KMS-11 (cell line): ENCODE results near the gene RPTOR.

Source experiments
- H2AFZ ChIP-seq: fragments of 200-600 bp; sonication (generic); 2 replicates; pipeline ENCODE4 v1.6.1; 2016; ENCODE audit warnings: antibody characterized with exemption, mixed run types, low read depth
- H3K27ac ChIP-seq: fragments of 200-600 bp; sonication (generic); 2 replicates; pipeline ENCODE4 v1.6.1; 2016; ENCODE audit warnings: mild to moderate bottlenecking, mixed run types
- H3K27me3 ChIP-seq: fragments of 200-600 bp; sonication (generic); 2 replicates; pipeline ENCODE4 v1.6.1; 2017; ENCODE audit warnings: mild to moderate bottlenecking, low read depth, mixed run types, moderate library complexity; ENCODE audit not compliant: insufficient read depth
- H3K36me3 ChIP-seq: fragments of 200-600 bp; sonication (generic); 2 replicates; pipeline ENCODE4 v1.6.1; 2017; ENCODE audit warnings: mild to moderate bottlenecking, mixed run types; ENCODE audit not compliant: insufficient read depth
- H3K4me1 ChIP-seq: fragments of 200-600 bp; sonication (generic); 2 replicates; pipeline ENCODE4 v1.6.1; 2016; ENCODE audit warnings: mild to moderate bottlenecking, low read depth, mixed run types; ENCODE audit not compliant: poor library complexity, severe bottlenecking
- H3K4me2 ChIP-seq: fragments of 200-600 bp; sonication (generic); 2 replicates; pipeline ENCODE4 v1.7.0; 2016; ENCODE audit warnings: mild to moderate bottlenecking, mixed run types
- H3K4me3 ChIP-seq: fragments of 200-600 bp; sonication (generic); IDR thresholded peaks from 2 replicates; pipeline ENCODE4 v1.6.1; 2017; ENCODE audit warnings: low read depth, low read length, mixed read lengths; ENCODE audit not compliant: insufficient read depth
- H3K79me2 ChIP-seq: fragments of 200-600 bp; sonication (generic); 2 replicates; pipeline ENCODE4 v1.6.1; 2016; ENCODE audit warnings: low read depth, mixed run types; ENCODE audit not compliant: insufficient read depth
- H3K9ac ChIP-seq: fragments of 200-600 bp; sonication (generic); 2 replicates; pipeline ENCODE4 v1.6.1; 2016; ENCODE audit warnings: mild to moderate bottlenecking, mixed run types
- H4K20me1 ChIP-seq: fragments of 200-600 bp; sonication (generic); 2 replicates; pipeline ENCODE4 v1.6.1; 2016; ENCODE audit warnings: mild to moderate bottlenecking, mixed run types; ENCODE audit not compliant: insufficient read depth
- CTCF ChIP-seq: fragments of 200-600 bp; sonication (generic); conservative IDR thresholded peaks from 2 replicates; pipeline ENCODE4 v1.6.1; 2017; ENCODE audit warnings: low read depth, mild to moderate bottlenecking, antibody characterized with exemption, low read length, moderate library complexity, mixed read lengths

The RPTOR gene

GRCh38 chr17:80983545-80983944 is 438.9 kb downstream of the RPTOR start:
- TF ChIP-seq CTCF = no peak
- Histone ChIP-seq H3K4me1 (no peaks in the 10 kb centered on the region), H4K20me1 (no peaks in the 10 kb centered on the region), H3K79me2 (no peaks in the 10 kb centered on the region), H3K4me3 (no peak overlapping the region), H3K27ac (no peak overlapping the region), H3K4me2 (no peak overlapping the region), H3K36me3 (no peaks in the 10 kb centered on the region), H3K27me3 (peaks cover 47% of the 10 kb centered on the region; the same call in 1 of the 2 replicates), H3K9ac (no peak overlapping the region), H2AFZ (no peak overlapping the region)

GRCh38 chr17:80984749-80985148 is 440.1 kb downstream of the RPTOR start:
- Histone ChIP-seq H3K27ac (no peak overlapping the region), H3K9ac (no peak overlapping the region), H3K4me3 (no peak overlapping the region), H2AFZ (no peak overlapping the region), H3K4me1 (no peaks in the 10 kb centered on the region), H3K27me3 (peaks cover 58% of the 10 kb centered on the region; the same call in 1 of the 2 replicates), H3K79me2 (no peaks in the 10 kb centered on the region), H3K4me2 (no peak overlapping the region), H3K36me3 (no peaks in the 10 kb centered on the region), H4K20me1 (no peaks in the 10 kb centered on the region)
- TF ChIP-seq CTCF = no peak

DNA sequence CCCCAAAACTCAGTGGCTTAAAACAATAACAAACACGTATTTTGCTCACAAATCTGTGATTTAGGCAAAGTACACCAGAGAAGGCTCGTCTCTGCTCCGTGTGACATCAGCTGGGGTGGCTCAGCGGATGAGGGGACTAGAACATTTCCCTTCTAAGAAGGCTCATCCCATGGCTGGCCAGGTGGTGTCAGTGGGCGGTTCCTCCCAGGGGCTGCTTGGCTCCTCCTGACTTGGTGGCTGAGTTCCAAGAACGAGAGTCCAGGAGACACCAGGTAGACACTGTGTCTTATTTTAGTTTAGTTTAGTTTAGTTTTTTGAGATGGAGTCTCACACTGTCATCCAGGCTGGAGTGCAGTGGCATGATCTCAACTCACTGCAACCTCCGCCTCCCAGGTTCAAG is 441.4 kb downstream of the RPTOR start:
- H3K79me2 ChIP-seq = no peaks in the 10 kb centered on the region
- no peak overlapping the region for H3K27ac ChIP-seq
- peaks cover 3% of the 10 kb centered on the region for H3K4me1 ChIP-seq
- H2AFZ ChIP-seq = no peak overlapping the region
- H3K4me3 ChIP-seq = no peak overlapping the region
- no peak for TF ChIP-seq CTCF
- H4K20me1 ChIP-seq = no peaks in the 10 kb centered on the region
- H3K9ac ChIP-seq = no peak overlapping the region
- no peak overlapping the region for H3K4me2 ChIP-seq
- peaks cover 64% of the 10 kb centered on the region; the same call in 1 of the 2 replicates for H3K27me3 ChIP-seq
- no peaks in the 10 kb centered on the region for H3K36me3 ChIP-seq

GRCh38 chr17:80986816-80987475 is 442.3 kb downstream of the RPTOR start:
- no peak for TF ChIP-seq CTCF
- peaks cover 62% of the 10 kb centered on the region; the same call in 1 of the 2 replicates for H3K27me3 ChIP-seq
- H2AFZ ChIP-seq = no peak overlapping the region
- no peak overlapping the region for H3K27ac ChIP-seq
- no peak overlapping the region for H3K9ac ChIP-seq
- no peak overlapping the region for H3K4me2 ChIP-seq
- no peaks in the 10 kb centered on the region for H3K36me3 ChIP-seq
- peaks cover 5% of the 10 kb centered on the region for H3K4me1 ChIP-seq
- H4K20me1 ChIP-seq = no peaks in the 10 kb centered on the region
- H3K4me3 ChIP-seq = no peak overlapping the region
- no peaks in the 10 kb centered on the region for H3K79me2 ChIP-seq
